Measurements from ENCODE around the gene RILP.

- TF ChIP-seq CTCF (IDR thresholded peaks at IDR 0.05; ENCODE audit: low read length) (no peak), EZH2 (optimal IDR thresholded peaks at IDR 0.05; ENCODE audit: low read depth, low read length) (no peak), EZH2phosphoT487 (IDR thresholded peaks at IDR 0.05; ENCODE audit: low read length) (no peak)
Observed at GRCh38 chr17:1693339-1693738, 43.7 kb upstream of the RILP start.

All from MM.1S (cell line).